Right forelimb (tissue), 1 donor: ENCODE data around the gene EFHC2.

ENCODE experiments used
- DNase-seq: peaks from one replicate; pipeline ENCODE4 v3.0.0-alpha.2; 2018

Gene EFHC2

GRCh38 chrX:44143061-44143602, 200.3 kb downstream of the EFHC2 start:
- no peak for DNase-seq

DNA sequence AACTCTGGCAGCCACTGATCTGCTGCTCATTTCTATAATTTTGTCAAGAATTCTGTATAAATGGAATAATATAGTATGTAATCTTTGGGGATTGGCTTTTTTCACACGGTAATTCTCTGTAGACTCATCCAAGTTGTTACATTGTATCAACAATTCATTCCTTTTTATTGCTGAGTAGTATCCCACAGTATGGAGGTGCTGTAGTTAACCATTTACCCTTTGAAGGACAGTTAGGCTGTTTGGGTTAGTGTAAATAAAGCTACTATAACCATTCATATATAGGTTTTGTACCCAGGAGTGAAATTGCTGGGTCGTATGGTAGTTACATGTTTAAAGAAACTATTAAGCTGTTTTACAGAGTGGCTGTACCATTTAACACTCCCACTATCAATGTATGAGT, 213.3 kb downstream of the EFHC2 start:
- no peak for DNase-seq

DNA sequence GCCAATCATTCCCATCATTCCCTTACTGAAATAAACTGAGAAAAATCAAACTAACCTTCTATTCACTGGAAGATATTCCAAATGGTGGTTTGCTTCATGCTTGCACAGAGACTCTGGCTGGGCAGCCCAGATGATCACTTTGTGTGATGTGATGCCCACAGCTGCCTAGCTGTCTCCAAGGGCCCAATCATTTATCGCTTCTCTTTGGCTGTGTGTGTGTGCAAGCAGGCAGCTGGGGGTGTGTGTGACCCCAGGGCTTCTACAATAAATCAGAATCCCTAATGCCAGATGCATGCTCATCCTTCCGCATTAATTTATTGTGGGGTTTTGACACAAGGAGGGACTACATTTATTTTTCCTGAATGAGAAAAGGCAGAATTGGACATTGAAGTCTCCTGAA, 230.1 kb downstream of the EFHC2 start:
- DNase-seq, result no peak

GRCh38 chrX:44106864-44107263, 236.6 kb downstream of the EFHC2 start:
- DNase-seq, result no peak

DNA sequence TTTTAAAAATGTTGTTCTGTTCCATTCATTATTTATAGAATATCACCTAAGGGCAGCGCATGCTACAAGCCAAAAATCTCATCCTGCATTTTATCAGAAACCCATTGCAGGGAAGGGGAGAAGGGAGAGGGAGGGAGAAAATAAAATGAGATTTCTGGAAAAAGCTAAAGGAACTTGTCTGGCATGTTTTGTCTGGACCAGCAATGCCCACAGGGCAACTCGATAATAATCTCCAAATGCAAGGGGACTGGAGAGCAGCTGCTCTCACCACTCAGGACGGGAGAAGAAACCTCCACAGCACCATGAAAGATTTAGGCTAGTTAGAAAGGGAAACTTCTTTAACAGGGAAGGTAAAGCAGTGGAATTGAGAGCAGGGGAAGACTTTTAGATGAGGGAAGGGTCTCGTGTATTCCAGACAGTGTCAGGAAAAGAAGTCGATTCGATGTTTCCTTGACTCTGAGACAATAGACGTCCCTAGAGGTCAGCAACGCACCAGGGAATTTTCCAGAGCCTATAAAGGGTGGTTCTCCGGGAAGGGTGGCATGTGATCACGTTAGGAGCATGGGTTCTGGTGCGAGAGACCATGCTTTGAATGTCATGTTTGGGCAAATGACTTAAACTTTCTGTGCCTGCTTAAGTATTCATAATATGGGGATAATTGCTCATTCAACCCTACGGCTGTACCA, 238.1 kb downstream of the EFHC2 start:
- no peak for DNase-seq

DNA sequence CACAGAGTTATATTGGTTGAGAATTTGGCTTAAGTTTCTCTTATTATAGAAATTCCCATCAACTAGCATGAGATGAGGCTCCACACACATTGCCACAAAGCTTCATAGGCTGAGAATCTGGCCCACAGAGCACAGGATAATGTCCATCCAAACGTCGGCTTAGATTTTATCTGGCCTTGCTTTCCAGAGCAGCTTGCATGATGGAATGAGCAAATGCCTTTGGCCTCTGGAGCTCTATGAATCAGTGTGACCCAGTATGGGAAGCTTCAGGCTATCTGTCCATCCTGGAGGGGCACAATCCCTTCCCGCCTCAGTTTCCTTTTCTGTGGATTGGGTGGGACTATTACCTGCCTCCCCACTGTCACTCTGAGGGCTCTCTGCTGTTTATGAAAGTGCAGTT, 238.8 kb downstream of the EFHC2 start:
- DNase-seq, result no peak

DNA sequence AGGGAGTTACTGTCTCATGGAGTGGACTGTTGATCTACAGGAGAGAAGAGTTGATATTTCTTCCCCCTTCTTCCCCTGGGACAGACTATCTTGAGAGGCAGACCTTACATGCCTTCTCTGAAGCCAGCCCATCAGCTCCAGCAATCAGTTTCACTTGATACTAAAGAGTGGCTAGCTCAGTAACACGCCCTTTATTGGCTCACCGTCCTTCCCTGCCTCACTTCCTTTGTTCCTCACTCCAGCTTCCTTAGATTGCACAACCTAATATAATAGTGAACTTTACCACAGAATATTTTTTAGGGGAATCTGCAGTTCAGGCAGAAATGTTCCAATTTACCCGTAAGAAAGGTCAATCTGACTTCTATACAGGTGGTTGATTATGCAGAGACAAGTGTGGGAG, 242.2 kb downstream of the EFHC2 start:
- no peak for DNase-seq

- no peak for DNase-seq
These were observed 244.1 kb downstream of the EFHC2 start for GRCh38 chrX:44099366-44099765.
